MCF 10A (cell line): ENCODE results near the gene TMEM121. TPM values are rescaled to one million over a fixed set of nuclear protein-coding genes. Genes with fewer than 3 reads are reported as not detected.

Experiments used
- BruUV-seq: library from RNA; stranded (reverse); fragments of 400-500 nt; replicated peaks from 2 replicates; lab custom pipeline; 2021; lab: Mats Ljungman, UMichigan
- CTCF ChIA-PET: fragments of 300-600 bp; sonication (Branson Sonifier 250); formaldehyde crosslinking; extraction: SDS; loops from one replicate; lab custom pipeline; 2021; ENCODE audit warnings: antibody characterized with exemption, inconsistent platforms; lab: Yijun Ruan, JAX
- POLR2A ChIA-PET: fragments of 300-600, 350-650 bp; sonication (Branson Sonifier 250); formaldehyde crosslinking; extraction: SDS; loops from one replicate; lab custom pipeline; 2020; ENCODE audit warnings: antibody characterized with exemption, inconsistent platforms; lab: Yijun Ruan, JAX
- DNase-seq: peaks from one replicate; pipeline ENCODE4 v3.0.0-alpha.2; 2018; ENCODE audit not compliant: unreplicated experiment
- H3K27ac Mint-ChIP-seq: one replicate; pipeline ENCODE4 v1.8.0; 2022; ENCODE audit warnings: mild to moderate bottlenecking, low read depth, mixed read lengths; ENCODE audit not compliant: unreplicated experiment
- H3K27me3 Mint-ChIP-seq: one replicate; pipeline ENCODE4 v1.8.0; 2022; ENCODE audit warnings: mixed read lengths; ENCODE audit not compliant: insufficient read depth, unreplicated experiment
- H3K36me3 Mint-ChIP-seq: one replicate; pipeline ENCODE4 v1.8.0; 2022; ENCODE audit warnings: mild to moderate bottlenecking, moderate library complexity, mixed read lengths; ENCODE audit not compliant: insufficient read depth, unreplicated experiment
- H3K4me1 Mint-ChIP-seq: one replicate; pipeline ENCODE4 v1.8.0; 2022; ENCODE audit warnings: mixed read lengths; ENCODE audit not compliant: insufficient read depth, unreplicated experiment
- H3K4me3 Mint-ChIP-seq: one replicate; pipeline ENCODE4 v1.8.0; 2022; ENCODE audit warnings: mild to moderate bottlenecking, moderate library complexity, mixed read lengths; ENCODE audit not compliant: unreplicated experiment
- H3K9me3 Mint-ChIP-seq: one replicate; pipeline ENCODE4 v1.8.0; 2022; ENCODE audit warnings: mixed read lengths; ENCODE audit not compliant: unreplicated experiment
- CTCF ChIP-seq: fragments of 200-600 bp; IDR thresholded peaks from one replicate; pipeline ENCODE4 v1.8.0; 2022; ENCODE audit warnings: antibody characterized with exemption, mild to moderate bottlenecking; ENCODE audit not compliant: unreplicated experiment
- intact Hi-C: fragments of 100-400 bp; cut with micrococcal nuclease; formaldehyde crosslinking; loops from 2 replicates; pipeline ENCODE4 v1.14.1; 2022
- total RNA-seq: library from RNA; stranded (reverse); gene quantifications from 2 replicates; pipeline ENCODE4 v1.2.3, GENCODE V29; 2022

Gene TMEM121
- total RNA-seq, 1 experiment from 2014 or later: 0.68 TPM

- no peaks in the 10 kb centered on the region for H3K27me3 Mint-ChIP-seq
- ChIA-PET POLR2A (interaction anchor here (0.7 to 1.8 kb wide), 7 partner anchors 10 to 402 kb away, joined by 3 to 30 read pairs (median 4); partner anchors contain the start of genes PACS2 and TEX22), CTCF (interaction anchor here (0.7 to 2.5 kb wide), 14 partner anchors 9 to 393 kb away, joined by 3 to 45 read pairs (median 5); partner anchors contain the start of gene PACS2)
- peaks cover 5% of the 10 kb centered on the region for H3K4me1 Mint-ChIP-seq
- peak within 1 kb of the TSS; percentile 88 for H3K27ac Mint-ChIP-seq
- no peaks in the 10 kb centered on the region for H3K9me3 Mint-ChIP-seq
- TF ChIP-seq CTCF: peak; percentile 83
- peak within 1 kb of the TSS; percentile 78 for H3K4me3 Mint-ChIP-seq
- TSS peak; percentile 48 for BruUV-seq
- H3K36me3 Mint-ChIP-seq: peaks cover 14% of the 10 kb centered on the region
- intact Hi-C loops: loop anchor here (1.0 to 2.0 kb wide), 4 partner anchors 9 to 119 kb away; no protein-coding TSS in a partner anchor
- DNase-seq: peak; percentile 100
Observed at GRCh38 chr14:105490572-105491365, 35.6 kb upstream of the TMEM121 start, which contains the start of gene TEDC1. TSS of gene TEDC1 (plus strand) at chr14:105491246. CDS start at chr14:105491376, 130 bp downstream.

- ChIA-PET POLR2A (interaction anchor here (0.7 kb wide), 2 partner anchors 93 to 120 kb away, joined by 3 to 5 read pairs; no protein-coding TSS in a partner anchor), CTCF (interaction anchor here (0.6 to 1.1 kb wide), 4 partner anchors 10 to 286 kb away, joined by 3 to 9 read pairs (median 3); no protein-coding TSS in a partner anchor)
- Mint-ChIP-seq H3K9me3 (no peaks in the 10 kb centered on the region), H3K4me1 (peaks cover 5% of the 10 kb centered on the region), H3K27me3 (no peaks in the 10 kb centered on the region), H3K4me3 (peak overlapping the region; percentile 78), H3K36me3 (peaks cover 14% of the 10 kb centered on the region), H3K27ac (peak overlapping the region; percentile 88)
- DNase-seq: peak; percentile 74
- no peak for TF ChIP-seq CTCF
- intact Hi-C loops: loop anchor here (2.0 kb wide), 1 partner anchor 37 kb away; no protein-coding TSS in a partner anchor
- no TSS peak for BruUV-seq
Observed at GRCh38 chr14:105491366-105491973, 34.9 kb upstream of the TMEM121 start.

- Mint-ChIP-seq H3K9me3 (no peaks in the 10 kb centered on the region), H3K36me3 (peaks cover 14% of the 10 kb centered on the region), H3K27ac (peak overlapping the region; percentile 88), H3K27me3 (no peaks in the 10 kb centered on the region), H3K4me3 (peak overlapping the region; percentile 78), H3K4me1 (peaks cover 5% of the 10 kb centered on the region)
- no peak for DNase-seq
- POLR2A ChIA-PET: interaction anchor here (0.7 kb wide), 2 partner anchors 94 to 121 kb away, joined by 3 to 5 read pairs; no protein-coding TSS in a partner anchor
- intact Hi-C loops: no loop called here
- TSS peak; percentile 58 for BruUV-seq
- CTCF ChIA-PET: interaction anchor here (0.5 to 1.1 kb wide), 5 partner anchors 11 to 287 kb away, joined by 3 to 9 read pairs (median 3); no protein-coding TSS in a partner anchor
- TF ChIP-seq CTCF: no peak
Observed at GRCh38 chr14:105492031-105492970, 34.1 kb upstream of the TMEM121 start.
